AML-193 (cell line): ENCODE results near the gene TRPV4.
A peak's percentile ranks its signal among the peaks of the same experiment; 100 is the strongest.

Experiments
- DNase-seq, 2 experiments: peaks; one replicate each; lab custom pipeline; 2025; lab: John Stamatoyannopoulos, UW

The TRPV4 gene

DNA sequence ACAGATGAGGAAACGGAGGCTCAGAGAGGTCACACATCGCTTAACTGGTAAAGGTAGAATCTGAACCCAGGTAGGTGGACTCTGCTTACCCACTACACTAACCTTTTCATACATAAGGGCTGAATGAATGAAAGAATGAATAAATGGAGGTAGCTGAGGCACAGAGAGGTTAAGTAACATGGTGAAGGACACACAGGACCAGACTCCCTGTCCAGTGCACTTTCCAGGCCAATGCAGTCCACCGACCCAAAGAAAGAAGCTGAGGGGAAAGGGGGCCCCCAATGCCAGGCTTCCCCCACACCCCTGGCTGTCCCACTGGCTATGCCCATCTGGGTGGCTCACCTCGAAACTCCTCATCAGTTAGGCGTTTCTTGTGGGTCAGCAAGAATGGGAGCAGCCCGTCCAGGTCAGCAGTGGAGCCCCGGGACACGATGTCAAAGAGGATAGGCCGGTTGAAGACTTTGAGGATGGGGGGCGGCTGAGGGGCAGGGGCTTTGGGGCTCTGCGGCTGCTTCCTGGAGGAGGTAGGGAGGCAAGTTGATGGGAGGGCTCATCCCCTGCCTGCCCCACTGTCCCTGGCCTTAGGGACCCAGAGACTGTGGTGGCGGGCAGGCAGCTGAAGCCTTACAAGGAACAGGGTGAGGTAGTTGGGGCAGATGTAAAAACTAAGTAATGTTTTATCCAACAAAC is 25.1 kb downstream of the TRPV4 start:
- DNase-seq, result no peak

DNA sequence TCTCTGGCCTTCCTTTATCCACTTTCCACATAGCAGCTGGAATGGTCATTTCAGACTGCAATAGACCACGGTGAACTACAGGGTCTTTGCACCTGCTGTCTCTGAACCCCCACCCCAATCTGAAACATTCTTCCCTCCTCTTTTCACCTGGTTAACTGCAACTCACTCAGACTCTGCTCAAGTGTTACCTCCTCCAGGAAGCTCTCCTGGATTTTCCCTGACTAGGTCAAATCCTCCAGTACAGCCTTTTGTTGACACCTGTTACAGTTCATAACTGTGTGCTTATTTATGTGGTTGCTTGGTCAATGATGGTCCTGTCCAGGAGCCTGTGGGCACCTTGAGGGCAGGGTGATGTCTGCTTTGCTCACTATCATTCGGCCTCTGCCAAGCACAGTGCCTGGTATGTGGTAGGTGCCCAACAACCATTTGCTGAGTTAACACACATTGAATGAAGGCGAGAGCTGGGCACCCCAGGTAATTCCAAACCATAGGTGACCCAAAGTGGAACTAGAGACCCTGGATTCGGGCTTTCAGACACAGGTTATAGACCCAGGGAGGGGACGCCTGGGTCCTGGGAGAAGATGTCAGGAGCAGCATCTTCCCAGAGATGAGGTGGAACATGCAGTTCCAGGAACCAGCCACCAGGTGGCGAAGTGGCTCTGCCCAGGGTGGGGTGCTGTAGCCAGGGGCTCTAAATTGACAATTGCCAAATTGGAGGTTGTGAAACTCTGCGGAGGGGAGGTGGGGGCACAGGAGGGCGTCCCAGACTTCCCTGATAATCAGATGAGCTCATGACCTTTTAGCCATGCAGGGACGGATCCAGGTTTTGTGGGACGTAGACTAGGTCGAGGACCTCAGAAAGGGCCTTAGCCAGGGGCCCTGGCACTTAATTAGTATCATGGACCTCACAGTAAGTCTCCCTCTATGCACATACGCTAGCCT is 28.1 kb downstream of the TRPV4 start:
- DNase-seq, result peak; percentile 17 to 31

DNA sequence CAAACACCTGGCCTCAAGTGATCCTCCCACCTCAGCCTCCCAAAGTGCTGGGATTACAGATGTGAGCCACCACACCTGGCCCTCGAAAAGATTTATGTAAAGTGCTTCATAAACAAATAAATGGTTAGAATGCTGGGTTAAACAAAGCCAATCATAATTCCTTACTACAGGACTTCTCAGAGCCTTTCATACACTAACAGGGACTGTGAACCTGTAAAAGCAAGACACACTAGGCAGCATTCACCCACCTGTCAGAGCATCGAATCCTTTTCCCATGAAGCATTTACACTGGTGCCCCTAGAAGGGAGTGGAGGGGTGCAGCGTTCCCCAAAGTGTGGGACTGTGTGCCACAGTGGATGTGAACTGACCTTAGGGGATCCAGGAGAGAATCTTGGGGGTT is 29.5 kb downstream of the TRPV4 start:
- no peak for DNase-seq

DNA sequence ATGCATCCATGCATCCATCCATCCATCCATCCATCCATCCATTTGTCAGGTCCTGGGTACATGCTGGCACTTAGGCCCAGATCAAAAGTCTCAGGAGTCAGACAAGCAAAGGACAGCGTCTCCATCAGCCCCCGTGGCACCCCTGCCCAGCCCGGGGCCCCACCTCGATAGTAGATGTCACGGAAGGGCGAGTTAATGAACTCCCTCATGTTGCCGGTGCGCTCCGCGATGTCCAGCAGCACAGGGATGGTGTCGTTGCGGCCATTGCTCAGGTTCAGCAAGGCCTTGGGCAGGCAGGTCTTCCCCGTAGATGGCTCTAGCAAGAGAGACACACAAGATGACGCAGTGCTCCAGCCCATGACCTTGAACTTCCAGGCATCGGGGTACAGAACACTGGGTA is 30.4 kb downstream of the TRPV4 start:
- no peak for DNase-seq

DNA sequence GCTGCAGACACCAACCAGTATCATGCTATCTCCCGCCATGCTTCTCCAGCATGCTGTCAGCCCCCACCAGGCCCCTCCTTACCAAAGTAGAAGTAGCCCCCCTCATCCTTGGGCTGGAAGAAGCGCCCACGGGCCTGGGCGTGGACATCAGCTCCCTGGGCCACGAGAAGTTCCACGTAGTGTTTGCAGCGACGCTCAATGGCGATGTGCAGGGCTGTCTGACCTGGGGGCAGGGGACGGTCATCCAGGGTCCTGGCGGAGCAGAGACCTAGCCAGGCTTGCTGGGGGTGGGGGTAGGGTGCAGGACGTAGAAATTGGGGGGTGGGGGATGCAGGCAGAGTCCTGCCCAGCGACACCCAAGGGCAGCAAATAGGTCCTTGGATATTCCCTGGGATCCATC is 32.7 kb downstream of the TRPV4 start:
- no peak for DNase-seq

DNA sequence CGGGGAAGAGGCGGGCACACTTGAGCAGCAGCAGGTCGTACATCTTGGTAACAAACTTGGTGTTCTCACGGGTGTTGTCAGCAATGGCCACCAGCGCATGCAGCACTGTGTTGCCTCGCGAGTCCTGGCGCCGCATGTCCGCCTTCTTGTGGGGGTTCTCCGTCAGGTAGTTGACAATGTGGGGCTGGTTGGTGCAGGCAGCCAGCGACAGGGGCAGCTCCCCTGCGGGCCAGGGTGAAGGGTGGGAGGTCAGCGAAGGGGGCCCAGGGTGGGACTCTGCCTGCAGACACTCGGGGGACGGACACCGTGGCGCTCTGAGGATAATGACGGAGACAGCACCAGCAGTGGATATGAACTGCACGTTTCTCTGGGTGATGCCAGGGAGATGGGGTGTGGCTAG is 34.5 kb downstream of the TRPV4 start:
- no peak for DNase-seq

DNA sequence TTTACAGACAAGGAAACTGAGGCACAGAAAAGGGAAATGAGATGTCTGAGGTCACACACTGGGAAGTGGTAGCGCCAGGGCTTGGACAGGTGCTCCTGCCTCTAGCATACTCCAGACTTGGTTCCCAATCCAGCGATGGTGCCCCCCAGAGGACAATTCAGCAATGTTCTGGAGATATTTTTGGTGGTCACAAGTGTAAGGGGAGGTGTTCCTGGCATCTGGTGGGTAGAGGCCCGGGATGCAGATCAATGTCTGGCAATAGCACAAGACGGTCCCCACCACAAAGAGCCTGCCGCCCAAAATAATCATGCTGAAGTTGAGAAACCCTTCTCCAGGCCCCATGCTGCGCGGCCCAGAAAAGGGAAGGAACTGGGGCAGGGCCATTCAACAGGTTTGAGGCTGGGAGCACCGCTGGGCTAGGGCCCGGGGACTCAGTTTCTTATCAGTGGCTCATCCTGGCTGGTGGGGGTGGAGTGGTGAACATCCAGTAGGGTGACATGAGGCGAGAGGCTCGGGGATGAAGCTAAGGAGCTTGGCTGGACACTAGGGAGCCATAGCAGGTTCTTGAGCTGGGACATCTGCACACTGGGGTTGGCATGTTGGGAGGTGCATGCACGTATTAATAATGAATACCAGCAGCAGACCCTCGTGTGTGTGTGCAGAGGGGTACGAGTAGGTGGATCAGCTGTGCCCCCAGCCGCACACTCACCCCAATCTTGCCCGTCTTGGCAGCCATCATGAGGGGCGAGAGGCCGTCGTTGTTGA is 35.1 kb downstream of the TRPV4 start:
- no peak for DNase-seq

DNA sequence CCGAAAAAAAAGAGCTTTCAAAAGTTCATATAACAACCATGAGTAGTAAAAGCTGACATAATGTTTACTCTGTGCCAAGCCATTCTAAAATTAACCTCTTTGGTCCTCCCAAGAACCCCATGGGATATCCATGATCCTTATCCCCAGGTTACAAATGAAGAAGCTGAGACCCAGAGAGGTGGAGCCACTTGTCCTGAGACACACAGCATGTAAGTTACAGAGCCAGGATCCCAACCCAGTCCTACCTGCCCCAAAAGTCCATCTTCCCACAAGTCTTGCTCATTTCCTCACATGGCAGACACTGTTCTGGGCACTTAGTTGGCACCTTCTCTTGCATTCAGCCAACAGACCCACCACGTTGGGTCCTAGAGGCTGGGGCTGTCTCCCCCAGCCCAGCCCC is 37.1 kb downstream of the TRPV4 start:
- no peak for DNase-seq

DNA sequence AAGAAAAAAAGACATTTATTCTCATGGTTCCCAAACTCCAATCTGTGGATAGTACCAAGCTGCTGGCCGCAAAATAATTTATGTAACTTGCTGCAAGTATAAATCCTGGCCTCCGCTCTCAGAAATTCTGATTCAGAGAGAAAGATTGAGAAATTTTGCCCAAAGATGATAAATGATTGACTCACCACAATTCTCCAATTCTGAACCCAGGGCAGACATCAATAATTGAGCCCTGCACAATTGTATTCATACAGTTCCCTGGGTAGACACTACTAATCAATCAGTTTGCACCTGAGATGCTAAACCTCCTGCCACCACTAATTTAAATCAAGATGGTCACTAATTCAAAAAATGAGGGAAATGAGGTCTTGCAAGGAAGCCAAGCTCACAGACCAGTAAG is 38.2 kb downstream of the TRPV4 start:
- no peak for DNase-seq

DNA sequence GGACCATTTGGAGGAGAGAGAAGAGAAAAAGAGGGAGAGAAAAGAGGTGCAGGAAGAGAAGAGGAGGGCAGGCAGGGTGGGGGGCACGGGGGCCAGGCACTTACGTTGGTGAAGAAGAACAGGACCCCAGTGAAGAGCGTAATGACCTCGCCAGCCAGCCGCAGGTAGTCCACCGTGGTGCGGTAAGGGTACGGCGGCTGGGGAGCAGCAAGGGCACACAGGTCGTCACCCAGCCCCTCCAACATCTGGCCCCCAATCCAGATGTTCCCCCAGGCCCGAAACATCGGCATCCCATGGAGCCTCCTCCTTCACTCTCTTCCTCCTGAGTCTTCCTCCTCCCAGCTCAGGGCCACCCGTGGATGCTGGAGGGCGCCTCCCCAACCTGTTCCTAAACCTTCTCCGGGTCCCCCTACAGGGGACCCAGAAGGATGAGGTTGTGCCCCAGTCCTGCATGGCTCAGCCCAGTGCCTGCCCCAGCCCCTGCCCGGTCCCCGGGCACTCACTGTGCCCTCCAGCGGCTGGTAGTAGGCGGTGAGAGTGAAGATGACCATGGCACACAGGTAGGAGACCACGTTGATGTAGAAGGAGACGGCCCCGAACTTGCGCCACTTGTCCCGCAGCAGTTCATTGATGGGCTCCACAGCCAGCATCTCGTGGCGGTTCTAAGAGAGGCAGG is 39.2 kb downstream of the TRPV4 start:
- no peak for DNase-seq

DNA sequence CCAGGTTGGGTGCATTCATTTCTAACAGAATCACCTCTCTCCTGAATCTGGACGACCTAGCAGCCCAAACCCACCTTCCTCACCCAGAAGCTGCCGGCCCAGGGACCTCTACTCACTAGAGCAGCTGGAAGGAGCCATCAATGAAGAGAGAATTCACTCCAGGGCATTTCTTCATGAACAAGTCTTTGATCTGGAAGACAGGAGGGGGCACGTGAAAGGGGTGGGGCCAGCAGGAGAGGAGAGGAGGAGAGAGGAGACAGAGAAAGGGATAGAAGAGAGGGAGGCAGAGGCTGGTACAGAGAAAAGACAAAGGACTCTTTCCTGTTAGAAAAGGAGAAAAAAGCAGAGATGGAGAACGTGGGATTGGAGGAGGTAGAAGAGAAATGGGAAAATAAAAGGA is 39.8 kb downstream of the TRPV4 start:
- no peak for DNase-seq

DNA sequence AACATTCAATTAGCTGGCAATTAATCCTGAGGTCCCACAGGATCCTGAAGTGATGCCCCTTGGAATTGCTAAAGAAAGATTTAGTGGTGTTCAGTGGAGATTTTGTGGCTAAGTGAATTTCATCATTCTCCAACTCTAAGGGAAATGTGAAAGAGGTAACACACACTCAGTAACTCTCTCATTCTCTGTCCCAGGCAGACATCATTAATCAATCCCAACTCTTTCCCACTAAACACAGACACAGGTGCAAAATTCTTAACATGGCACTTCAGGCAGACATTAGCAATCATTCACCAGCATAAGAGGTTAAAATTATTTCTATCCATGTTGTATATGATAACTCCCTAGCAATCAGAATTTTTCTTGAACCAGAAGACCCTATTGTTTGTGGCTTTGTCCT is 40.2 kb downstream of the TRPV4 start:
- no peak for DNase-seq

DNA sequence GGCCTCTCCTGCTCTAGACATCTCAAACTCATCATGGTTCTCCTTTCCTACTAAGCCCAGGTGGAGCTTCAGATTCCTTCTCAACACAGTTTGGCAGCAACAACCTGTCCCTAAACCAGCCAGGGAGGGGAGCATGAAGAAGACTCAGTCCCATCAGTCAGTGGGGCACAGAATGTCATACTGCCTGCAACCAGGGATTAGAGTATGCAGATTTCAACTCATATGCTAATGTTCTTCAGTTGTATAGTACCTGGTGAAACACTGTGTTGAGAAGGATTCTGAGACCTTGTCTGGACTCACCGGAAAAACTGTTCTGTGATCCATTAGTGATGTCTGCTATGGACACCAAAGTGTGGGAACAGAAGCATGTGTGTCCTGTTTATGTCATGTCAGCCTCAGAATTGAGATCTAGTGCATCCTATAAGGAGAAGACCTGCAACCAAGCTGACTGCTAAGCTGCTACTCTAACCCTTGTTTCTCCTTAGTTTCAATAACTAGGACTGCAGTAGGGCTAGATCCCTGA is 43.6 kb downstream of the TRPV4 start:
- no peak for DNase-seq

DNA sequence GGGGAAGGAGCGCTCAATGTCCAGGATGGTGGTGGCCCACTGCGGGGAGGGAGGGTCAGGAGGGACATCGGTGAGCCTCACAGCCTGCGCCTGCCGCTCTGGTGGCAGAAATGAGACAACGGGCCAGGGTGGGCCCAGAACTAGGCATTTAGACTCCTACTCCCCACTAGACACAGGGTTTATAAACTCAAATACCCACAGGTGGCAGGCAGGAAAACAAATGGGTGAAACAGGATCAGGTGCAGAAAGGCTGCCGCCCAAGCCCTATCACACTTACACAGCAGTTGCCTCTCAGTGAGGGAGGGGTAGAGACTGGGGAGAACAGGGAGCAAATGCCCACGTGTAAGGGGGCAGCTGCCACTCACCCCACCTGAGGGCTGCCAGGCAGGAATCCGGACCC is 46.4 kb downstream of the TRPV4 start:
- DNase-seq, result no peak

DNA sequence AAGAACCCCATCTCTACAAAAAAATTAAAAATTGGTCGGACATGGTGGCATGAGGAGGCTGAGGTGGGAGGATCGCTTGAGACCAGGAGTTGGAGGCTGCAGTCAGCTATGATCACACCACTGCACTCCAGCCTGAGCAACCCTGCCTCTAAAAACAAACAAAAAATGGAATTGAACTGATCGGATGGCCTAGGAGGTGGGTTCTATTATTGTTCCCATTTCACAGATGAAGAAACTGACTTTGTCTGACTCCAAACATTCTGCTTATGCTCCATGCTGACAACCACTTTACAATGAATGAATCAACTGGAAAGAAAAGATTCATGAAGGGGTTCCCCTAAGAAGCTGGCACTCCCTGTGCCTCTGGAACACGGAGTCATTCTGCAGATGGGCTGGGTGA is 47.3 kb downstream of the TRPV4 start:
- no peak for DNase-seq

DNA sequence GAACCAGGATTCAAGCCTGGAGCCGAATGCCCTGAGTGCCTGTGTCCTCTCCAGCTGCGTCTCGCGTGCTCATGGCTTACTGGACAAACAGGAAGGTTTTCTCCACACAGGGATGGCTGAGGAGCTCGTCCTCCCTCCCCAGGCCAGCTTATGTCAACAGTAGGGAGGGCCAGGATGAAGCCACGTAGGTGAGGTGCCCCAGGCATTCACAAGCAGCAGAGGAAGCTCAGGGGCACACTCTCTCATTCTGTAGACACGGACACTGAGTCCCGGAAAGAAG is 49.3 kb downstream of the TRPV4 start:
- no peak for DNase-seq

DNA sequence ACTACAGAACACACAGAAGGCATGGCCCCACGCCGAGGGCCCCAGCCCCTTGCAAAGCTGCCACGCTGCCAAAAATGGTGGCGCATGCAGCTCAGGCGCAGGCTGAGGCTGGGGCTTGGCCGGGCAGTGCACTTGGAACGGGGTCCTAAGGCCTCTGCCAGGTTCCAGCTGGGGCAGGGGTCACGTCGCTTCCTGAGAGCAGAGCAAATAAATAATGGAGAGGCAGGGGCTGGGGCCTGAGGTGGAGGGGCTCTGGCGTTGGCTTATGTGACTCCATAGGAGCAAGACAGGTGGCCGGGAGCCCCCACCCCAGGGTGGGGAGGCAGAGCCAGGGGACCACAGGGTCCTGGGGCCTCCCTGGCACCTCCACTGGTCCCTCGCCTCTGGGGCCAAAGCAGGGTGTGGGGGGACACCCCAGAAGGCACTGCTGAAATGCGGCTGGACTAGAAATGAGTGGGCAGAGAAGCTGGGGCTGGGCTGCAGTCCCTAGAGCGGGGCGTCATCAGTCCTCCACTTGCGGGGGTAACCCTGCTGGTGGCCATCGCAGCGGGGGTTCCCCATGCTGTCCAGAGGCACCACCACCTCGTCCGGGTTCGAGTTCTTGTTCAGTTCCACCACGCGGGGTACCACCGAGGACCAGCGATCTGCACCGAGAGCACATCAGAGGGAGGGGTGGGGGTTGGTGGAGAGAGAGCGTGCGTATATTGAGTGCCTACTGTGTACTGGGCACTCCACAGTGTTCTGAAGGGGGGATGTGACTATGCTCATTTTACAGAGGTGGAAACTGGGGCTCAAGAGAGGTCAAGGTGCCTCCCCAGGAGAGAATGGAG is 49.8 kb downstream of the TRPV4 start:
- no peak for DNase-seq

DNA sequence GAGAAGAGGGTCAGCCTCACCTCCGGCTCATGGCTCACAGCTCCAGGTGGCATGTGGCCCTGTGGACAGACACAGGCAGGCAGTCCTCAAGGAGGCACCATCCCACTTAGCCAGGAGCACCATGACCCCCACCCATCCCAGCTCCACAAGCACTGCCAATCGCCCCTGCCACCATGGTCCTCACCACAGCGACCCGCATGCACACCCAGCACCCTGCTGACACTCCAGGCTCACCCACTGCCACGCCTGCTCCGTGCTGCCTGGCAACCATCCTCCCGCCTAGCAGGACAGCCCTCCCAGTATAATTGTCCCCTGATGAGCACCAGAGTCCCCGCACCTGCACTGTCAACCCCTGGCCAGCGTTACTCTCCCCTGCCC is 50.9 kb downstream of the TRPV4 start:
- no peak for DNase-seq

DNA sequence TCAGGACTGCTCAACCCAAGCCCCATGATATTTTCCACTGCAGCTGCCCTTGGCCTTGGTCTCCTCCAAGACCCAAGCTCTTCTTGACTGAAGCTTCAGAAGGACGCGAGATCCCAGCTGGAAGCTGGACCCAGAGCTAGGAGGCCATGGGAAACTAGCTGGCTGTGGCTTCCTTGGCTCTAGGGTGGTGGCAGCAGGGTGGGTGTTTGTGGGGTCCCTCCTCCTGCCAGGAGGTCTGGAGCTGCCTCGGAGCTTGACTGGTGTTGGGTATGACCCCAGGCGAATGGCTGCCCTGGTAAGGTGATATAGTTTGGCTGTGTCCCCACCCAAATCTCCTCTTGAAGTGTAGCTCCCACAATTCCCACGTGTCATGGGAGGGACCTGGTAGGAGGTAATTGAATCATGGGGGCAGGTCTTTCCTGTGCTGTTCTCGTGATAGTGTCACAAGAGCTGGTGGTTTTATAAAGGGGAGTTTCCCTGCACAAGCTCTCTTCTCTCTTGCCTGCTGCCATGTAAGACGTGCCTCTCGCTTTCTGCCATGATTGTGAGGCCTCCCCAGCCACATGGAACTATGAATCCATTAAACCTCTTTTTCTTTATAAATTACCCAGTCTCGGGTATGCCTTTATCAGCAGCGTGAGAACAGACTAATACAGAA is 51.4 kb downstream of the TRPV4 start:
- DNase-seq, result no peak

DNA sequence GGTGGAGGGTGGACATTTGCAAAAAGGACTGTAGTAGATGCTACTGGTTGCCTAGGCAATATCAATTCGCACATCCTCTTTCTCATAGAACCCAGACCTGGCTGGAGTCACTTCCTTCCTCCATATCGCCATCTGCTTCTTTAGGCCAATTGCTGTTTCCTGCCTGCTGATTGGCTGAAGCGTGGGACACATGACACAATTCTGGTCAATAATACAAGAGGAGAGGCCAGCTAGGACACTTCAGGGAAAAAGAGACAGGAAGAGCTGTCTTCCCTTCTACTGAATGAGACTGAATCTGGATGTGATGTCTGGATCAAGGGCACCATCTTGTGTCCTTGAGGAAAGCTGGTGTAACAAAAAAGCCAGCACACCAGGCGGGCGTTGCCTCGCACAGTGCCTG is 53.8 kb downstream of the TRPV4 start:
- DNase-seq, result peak; percentile 44 to 59

DNA sequence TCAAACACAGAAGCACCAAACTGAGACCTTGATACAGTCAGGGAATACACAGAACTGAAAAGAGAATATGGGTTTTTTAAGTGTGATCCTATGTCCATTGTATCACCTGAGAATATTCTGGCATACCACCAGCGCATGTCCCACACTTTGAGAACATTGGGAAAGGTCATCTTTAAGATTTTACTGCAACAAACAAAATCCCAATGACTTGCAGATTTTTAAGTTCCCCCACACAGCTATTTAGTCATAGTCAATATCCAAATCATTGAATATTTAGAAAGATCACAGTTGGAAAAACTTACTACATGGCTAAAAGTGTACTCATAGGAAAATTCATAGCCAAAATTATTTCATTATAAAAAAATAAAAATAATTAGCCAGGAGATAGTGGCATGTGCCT is 54.5 kb downstream of the TRPV4 start:
- no peak for DNase-seq
